GM10248 (cell line): ENCODE data around the gene CHDH.

Experiments
- CTCF ChIA-PET: fragments of 300-600 bp; sonication (Branson Sonifier 250); formaldehyde crosslinking; extraction: SDS; loops from one replicate; lab custom pipeline; 2021; ENCODE audit warnings: antibody characterized with exemption; lab: Yijun Ruan, JAX
- POLR2A ChIA-PET: fragments of 350-650 bp; sonication (Branson Sonifier 250); formaldehyde crosslinking; extraction: SDS; loops from one replicate; lab custom pipeline; 2020; ENCODE audit warnings: antibody characterized with exemption; lab: Yijun Ruan, JAX
- DNase-seq: peaks from one replicate; pipeline ENCODE4 v3.0.0; 2012; ENCODE audit errors: extremely low spot score
- CTCF ChIP-seq: IDR thresholded peaks from 2 replicates; pipeline ENCODE4 v1.5.1; 2012; ENCODE audit warnings: mild to moderate bottlenecking, low read depth; ENCODE audit errors: extremely low read depth, missing control alignments, control extremely low read depth

Gene CHDH

DNA sequence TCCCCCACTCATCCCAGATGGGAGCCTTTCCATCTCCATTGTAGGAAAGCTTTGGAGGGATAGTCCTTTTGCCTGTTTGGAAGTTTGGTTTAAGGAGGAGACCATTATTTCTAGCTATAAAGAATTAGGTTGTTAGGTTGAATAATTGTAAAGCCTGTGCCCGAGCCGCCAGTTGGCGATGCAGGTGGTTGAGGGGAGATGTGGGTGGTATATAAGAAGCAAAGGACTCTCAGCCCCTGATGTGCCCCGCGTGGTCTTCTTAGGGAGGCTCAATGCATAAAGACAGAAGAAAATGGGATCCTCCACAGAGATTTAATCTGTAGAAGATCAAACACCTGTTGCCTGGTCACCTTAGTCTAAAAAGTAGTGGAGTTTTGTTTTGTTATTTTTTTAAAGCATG lies 55.7 kb downstream of the CHDH start:
- POLR2A ChIA-PET: no interaction called here
- no peak for DNase-seq
- CTCF ChIA-PET: no interaction called here
- TF ChIP-seq CTCF: no peak

DNA sequence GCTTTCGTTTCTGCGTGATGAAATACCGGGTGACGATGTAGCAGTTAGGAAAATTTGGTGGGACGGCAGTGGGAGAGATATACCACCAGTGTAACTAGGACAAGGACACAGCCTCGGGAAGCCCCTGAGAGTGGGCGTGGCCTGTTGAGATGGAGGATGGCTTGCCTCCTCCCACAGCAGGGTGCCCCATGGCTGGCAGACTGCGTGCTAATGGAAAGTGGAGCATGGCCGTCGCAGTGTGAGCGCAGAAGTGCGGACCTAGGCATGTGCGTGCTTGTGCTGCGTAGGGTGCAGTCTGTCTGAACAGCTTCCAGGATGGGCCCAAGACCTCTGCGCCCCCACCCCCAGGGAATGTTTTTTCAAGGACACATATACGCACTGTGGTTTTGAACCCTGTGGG lies 56.8 kb downstream of the CHDH start:
- POLR2A ChIA-PET: no interaction called here
- CTCF ChIA-PET: no interaction called here
- TF ChIP-seq CTCF: no peak
- DNase-seq: no peak

DNA sequence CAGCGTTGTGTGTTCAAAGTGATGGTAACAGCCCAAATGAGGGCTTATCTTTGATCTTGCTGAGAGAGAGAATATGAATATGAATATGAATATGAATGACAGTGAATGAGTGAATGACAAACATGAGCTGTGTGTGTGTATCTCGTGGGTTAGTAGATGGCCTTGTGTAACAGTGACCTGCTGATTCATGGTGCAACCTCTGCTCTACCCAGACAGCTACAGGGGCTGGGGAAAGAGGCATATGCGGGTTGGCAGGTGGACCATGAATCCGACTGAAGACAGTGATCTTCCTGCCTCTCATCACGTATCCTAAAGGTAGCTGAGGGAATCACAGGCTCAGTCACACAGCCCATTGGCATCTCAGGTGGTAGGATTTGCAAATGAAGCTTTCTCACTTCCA lies 58.2 kb downstream of the CHDH start:
- POLR2A ChIA-PET: no interaction called here
- no peak for DNase-seq
- CTCF ChIA-PET: interaction anchor here (1.0 kb wide), 1 partner anchor 34 kb away, joined by 3 read pairs; no protein-coding TSS in a partner anchor
- no peak for TF ChIP-seq CTCF

DNA sequence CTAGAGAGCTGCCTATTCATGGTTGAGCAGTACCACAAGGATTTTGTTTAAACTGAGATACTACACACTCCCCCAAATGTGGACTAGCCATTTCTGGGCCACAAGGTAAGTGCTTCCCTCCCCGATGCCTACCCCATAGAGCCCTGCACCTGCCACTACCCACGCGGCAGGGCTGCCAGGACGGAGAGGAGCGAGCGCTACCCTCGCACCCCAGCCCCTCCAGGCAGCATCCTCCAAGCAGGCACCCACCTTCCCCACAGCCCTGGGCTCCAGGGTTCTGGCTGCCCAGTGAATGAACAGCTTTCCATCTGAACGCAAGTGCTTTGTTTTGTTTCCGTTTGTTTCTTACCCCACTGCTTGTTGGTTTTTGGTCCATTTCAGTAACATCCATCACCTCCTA lies 59.2 kb downstream of the CHDH start:
- CTCF ChIA-PET: no interaction called here
- TF ChIP-seq CTCF: no peak
- POLR2A ChIA-PET: no interaction called here
- no peak for DNase-seq

DNA sequence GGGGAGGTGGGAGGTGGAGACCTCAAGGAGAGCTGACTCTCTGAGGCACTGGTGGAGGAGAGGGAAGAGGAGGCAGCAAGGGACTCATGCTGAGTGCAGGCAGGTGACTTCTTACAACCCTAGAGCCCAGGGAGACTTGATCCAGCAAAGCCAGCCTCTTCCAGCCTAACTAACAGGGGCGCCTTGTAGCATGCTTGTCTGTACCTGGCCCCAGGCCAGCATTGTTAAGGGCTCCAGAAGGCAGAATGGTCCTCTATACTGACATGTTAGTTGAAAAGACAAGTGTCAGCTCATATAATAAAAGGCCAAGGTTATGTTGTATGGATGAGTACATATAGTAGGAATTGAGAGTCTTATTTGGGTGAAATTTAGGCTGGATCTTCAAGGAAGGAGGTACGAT lies 65.4 kb downstream of the CHDH start:
- DNase-seq: no peak
- ChIA-PET POLR2A (no interaction called here), CTCF (no interaction called here)
- no peak for TF ChIP-seq CTCF

- no peak for DNase-seq
- TF ChIP-seq CTCF: no peak
- POLR2A ChIA-PET: no interaction called here
- CTCF ChIA-PET: no interaction called here
These were observed 66.0 kb downstream of the CHDH start for GRCh38 chr3:53780171-53780570.

GRCh38 chr3:53778153-53778552 lies 68.1 kb downstream of the CHDH start:
- no peak for TF ChIP-seq CTCF
- no peak for DNase-seq
- ChIA-PET POLR2A (no interaction called here), CTCF (no interaction called here)
